Muscle layer of colon (tissue), 2 donors: ENCODE measurements around the gene GNG7.
"Not testable (repeated sequence)": the region's sequence is repeated elsewhere in the genome, so short reads cannot be mapped to it uniquely, and the experiment has no call there.

Experiments
- H3K27ac ChIP-seq: one replicate; pipeline ENCODE4 v1.7.0; 2013; ENCODE audit warnings: low read depth, mild to moderate bottlenecking, low read length, moderate library complexity
- H3K27me3 ChIP-seq, 2 donors: one replicate each; pipeline ENCODE4 v1.7.0; 2013; ENCODE audit warnings: low read length in 2 of 2, mild to moderate bottlenecking in 2 of 2; ENCODE audit not compliant: insufficient read depth in 2 of 2, control insufficient read depth in 1 of 2
- H3K36me3 ChIP-seq: one replicate; pipeline ENCODE4 v1.7.0; 2013; ENCODE audit warnings: mild to moderate bottlenecking, low read length; ENCODE audit not compliant: insufficient read depth
- H3K4me1 ChIP-seq: one replicate; pipeline ENCODE4 v1.7.0; 2013; ENCODE audit warnings: mild to moderate bottlenecking, low read length; ENCODE audit not compliant: insufficient read depth
- H3K4me3 ChIP-seq, 2 donors: one replicate each; pipeline ENCODE4 v1.7.0; 2013; ENCODE audit warnings: low read length in 2 of 2, low read depth in 1 of 2, mild to moderate bottlenecking in 1 of 2, moderate library complexity in 1 of 2
- H3K9ac ChIP-seq: one replicate; pipeline ENCODE4 v1.7.0; 2013; ENCODE audit warnings: low read length
- H3K9me3 ChIP-seq: one replicate; pipeline ENCODE4 v1.7.0; 2013; ENCODE audit warnings: mild to moderate bottlenecking, low read length
- donor health status: abdominal sarcoma.
- donor health status: Adenocarcinoma of cecum.

The GNG7 gene

DNA sequence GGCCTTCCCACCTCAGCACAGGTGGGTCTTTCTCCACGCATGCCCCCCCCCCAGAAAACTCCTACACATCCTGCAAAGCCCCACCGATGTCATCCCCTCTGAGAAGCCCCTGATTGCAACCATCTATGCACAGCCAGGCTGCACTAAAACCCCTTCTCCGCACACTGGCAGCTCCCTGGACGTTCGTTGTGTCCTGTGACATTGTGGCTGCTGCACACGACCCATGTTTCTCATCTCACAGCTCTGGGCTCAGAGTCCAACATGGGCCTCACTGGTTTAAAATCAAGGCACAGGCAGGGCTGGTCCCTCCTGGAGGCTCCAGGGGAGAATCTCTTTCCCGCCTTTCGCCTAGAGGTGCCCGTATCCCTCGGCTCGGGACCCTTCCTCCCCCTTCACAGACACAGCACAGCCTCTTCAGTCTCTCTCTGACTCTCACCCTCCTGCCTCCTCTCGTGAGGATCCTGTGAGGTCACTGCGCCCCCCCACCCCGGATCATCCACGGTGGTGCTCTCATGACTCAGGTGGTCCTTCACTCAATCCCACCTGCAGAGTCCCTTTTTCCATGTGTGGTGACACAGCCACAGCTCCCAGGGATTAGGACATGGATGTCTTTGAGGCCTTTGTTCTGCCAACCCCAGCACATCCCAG lies 155.3 kb downstream of the GNG7 start:
- H3K4me1 ChIP-seq = peaks cover 38% of the 10 kb centered on the region
- no peak overlapping the region for H3K4me3 ChIP-seq
- H3K27me3 ChIP-seq = no peaks in the 10 kb centered on the region
- H3K9ac ChIP-seq = no peak overlapping the region
- H3K9me3 ChIP-seq = no peaks in the 10 kb centered on the region
- H3K27ac ChIP-seq = no peak overlapping the region
- no peaks in the 10 kb centered on the region for H3K36me3 ChIP-seq

DNA sequence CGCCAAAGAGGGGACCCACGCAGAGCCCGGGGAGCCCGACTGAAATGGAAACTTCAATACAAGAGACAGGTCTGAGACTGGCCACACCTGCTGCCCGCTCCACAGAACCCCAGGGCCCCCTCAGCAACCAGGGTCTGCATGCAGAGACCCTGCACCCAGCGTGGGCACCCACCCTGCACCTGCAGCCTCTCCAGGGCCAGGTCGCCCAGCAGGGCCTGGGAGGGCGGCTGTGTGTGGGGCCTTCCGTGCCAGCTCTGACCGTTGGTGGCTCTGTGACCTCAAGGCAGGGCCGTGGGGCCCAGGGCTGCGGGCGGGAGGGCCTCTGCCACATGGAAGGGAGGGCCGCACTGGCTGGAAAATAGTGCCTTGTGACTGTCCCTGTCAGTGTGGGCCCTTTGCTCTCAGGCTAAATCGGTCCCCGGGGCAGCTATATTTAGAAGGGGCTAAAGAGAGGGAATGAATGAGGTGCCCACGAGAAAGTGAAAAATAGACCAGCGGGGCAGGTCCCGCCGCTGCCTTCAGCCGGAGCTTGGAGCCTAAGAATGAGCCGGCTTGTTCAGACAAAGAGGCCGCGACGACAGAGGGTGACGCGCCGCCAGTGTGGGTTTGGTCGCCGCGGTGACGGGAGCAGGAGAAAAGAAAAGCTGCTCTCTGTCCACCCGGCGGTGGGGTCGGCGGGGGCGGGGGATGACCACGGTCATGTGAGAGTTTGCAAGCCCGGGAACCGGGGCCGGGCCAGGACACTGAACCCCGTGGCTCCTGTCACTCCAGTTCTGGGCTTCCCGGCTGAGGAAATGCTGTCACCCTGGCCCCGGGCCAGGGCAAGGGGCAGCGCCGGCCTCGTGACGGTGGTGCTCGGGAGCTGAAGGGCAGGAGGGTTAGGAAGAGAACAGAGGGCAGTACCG lies 156.1 kb downstream of the GNG7 start:
- Histone ChIP-seq H3K9me3 (no peaks in the 10 kb centered on the region), H3K4me1 (peaks cover 45% of the 10 kb centered on the region), H3K4me3 (no peak overlapping the region), H3K27me3 (no peaks in the 10 kb centered on the region), H3K27ac (peak overlapping the region; percentile 21), H3K9ac (no peak overlapping the region), H3K36me3 (no peaks in the 10 kb centered on the region)

DNA sequence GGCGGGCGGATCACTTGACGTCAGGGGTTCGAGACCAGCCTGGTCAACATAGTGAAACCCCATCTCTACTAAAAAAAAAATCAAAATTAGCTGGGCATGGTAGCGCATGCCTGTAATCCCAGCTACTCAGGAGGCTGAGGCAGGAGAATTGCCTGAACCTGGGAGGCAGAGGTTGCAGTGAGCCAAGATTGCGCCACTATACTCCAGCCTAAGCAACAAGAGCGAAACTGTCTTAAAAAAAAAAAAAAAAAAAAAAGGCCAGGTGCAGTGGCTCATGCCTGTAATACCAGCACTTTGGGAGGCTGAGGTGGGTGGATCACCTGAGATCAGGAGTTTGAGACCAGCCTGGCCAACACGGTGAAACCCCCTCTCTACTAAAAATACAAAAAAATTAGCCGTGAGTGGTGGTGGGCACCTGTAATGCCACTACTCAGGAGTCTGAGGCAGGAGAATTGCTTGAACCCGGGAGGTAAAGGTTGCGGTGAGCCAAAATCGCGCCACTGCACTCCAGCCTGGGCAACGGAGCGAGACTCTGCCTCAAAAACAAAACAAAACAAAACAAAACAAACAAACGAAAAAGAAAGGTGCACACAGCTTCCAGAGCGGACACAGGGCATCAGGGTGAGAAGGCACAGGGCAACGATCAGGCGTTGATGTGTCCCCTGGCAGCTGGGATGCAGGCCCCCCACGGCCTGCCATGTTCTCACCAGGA lies 156.9 kb downstream of the GNG7 start:
- H3K4me3 ChIP-seq, H3K9me3 ChIP-seq, H3K9ac ChIP-seq, H3K27me3 ChIP-seq, H3K36me3 ChIP-seq: not testable (repeated sequence)
- peaks cover 53% of the 10 kb centered on the region for H3K4me1 ChIP-seq
- H3K27ac ChIP-seq = peak overlapping the region; percentile 95

DNA sequence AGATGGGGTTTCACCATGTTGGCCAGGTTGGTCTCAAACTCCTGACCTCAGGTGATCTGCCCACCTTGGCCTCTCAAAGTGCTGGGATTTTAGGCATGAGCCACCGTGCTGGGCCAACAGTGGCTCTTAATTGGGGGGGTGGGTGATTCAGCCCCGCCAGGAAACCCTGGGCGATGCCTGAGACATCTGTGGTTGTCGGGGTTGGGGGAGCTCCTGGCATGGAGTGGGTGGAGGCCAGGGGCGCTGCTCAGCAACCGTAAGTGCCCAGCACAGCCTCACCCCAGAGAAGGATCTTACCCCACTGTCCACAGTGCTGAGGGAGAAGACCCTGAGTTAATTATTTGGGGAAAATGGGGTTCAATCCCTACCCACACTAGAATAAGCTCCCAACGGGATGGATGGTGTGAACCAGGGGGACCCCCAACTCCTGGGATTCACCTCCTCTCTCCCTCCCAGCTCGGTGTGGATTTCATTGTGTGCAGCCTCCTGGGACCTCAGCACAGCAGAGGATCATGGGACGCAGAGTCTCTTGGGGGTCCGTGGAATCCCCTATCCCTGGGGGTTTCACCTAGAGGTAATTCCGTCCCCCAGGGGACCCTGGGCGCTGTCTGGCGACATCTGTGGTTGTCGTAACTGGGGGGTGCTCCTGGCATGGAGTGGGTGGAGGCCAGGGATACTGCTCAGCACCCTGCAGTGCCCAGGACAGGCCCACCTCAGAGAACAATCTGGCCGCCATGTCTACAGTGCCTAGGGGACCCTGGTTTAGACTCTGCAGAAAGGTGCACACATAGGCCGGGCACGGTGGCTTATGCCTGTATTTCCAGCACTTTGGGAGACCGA lies 157.7 kb downstream of the GNG7 start:
- H3K27me3 ChIP-seq = no peaks in the 10 kb centered on the region
- H3K27ac ChIP-seq = peak overlapping the region; percentile 95
- no peak overlapping the region for H3K4me3 ChIP-seq
- no peaks in the 10 kb centered on the region for H3K9me3 ChIP-seq
- H3K4me1 ChIP-seq = peaks cover 58% of the 10 kb centered on the region
- H3K36me3 ChIP-seq = no peaks in the 10 kb centered on the region
- H3K9ac ChIP-seq = no peak overlapping the region

DNA sequence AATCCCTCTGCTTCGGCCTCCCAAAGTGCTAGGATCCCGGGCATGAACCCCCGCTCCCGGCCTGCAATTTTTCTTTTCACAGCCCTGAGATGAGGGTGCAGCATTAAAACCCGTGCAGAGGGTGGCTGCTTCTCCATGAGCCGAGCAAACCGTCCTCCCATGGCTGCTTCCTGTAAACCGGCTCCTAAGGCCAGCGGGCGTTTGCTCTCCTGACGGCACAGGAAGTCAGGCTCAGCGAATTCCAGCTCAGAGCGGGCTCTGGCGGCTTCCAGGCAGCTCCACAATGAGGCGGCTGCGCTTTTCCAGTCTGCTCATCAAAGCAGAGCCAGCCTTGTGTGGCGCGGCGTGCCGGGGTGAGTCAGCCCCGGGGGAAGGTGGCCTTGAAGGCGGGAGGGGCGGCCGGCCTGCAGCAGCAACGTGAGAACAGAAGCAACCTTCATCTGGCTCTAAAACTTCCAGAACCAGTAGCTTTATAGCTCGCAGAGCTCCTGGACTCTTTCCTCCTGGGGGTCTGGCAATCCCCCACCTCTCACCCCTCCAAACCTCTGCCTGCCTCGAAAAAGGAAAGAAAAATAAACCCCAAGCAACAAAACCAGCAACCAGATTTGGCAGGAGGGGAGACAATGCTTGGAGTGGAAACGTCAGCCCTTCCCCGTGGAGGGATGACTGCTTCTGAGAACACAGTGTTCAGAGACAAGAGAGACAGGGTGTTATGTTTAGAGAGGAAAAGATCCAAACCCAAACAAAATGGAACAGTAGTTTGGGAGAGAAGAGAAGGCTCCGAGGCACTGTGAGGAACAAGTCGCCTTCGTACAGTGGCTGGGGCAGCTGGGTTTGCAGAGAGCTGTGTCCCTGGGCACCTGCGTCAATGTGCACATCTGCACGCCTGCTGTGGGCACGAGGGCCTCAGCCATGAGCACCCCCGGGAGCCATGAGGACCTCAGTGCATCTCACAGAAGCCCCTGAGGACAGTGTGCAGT lies 158.7 kb downstream of the GNG7 start:
- H3K9ac ChIP-seq = peak overlapping the region; percentile 28
- H3K36me3 ChIP-seq = no peaks in the 10 kb centered on the region
- peaks cover 48% of the 10 kb centered on the region for H3K4me1 ChIP-seq

DNA sequence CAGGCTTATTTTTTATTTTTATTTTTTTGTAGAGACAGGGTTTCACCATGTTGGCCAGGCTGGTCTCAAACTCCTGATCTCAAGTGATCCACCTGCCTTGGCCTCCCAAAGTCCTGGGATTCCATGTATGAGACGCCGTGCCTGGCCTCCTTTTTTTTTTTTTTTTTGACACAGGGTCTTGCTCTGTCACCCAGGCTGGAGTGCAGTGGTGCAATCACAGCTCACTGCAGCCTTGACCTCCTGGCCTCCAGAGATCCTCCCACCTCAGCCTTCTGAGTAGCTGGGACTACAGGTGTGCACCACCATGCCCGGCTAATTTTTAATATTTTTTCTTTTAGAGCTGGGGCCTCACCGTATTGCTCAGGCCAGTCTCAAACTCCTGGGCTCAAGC lies 159.4 kb downstream of the GNG7 start:
- peak overlapping the region; percentile 95 for H3K27ac ChIP-seq
- H3K9ac ChIP-seq, H3K27me3 ChIP-seq, H3K36me3 ChIP-seq, H3K9me3 ChIP-seq: not testable (repeated sequence)
- peaks cover 47% of the 10 kb centered on the region for H3K4me1 ChIP-seq
- peak overlapping the region in 1 of 2 donors; percentile 16 for H3K4me3 ChIP-seq

More for the DNA sequence above, 158.7 kb downstream of the GNG7 start:
- H3K9me3 ChIP-seq = no peaks in the 10 kb centered on the region
- H3K4me3 ChIP-seq = peak overlapping the region in 1 of 2 donors; percentile 38
- H3K27ac ChIP-seq = peak overlapping the region; percentile 95
- no peaks in the 10 kb centered on the region for H3K27me3 ChIP-seq

DNA sequence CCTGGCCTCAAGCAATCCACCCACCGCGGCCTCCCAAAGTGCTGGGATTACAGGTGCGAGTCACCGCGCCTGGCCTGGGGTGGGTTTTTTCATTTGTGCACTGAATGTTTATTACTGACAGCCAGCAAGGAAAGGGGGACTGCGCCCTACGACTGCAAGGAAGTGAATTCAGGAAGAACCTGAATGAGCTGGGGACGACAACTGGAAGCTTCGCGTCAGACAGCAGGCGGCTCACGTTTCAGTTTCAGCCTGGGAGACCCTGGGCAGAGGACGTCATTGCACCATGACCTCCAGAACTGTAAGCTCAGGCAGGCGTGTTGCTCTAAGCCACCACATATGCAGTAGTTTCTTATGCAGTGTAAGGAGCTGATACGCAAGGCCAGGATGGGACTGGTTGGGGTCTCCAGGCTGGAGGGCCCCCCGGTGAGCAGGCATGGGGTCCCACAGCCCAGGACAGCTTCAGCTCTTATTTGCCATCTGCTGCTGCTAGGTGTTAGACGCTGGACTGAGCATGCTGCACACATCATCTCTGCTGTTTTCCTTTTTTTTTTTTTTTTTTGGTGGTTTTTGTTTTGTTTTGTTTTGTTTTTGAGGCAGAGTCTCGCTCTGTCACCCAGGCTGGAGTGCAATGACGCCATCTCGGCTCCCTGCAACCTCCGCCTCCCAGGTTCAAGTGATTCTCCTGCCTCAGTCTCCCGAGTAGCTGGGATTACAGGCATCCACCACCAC lies 160.0 kb downstream of the GNG7 start:
- H3K9me3 ChIP-seq = no peaks in the 10 kb centered on the region
- H3K27ac ChIP-seq = peak overlapping the region; percentile 95
- no peak overlapping the region for H3K9ac ChIP-seq
- peaks cover 47% of the 10 kb centered on the region for H3K4me1 ChIP-seq
- no peaks in the 10 kb centered on the region for H3K36me3 ChIP-seq
- no peak overlapping the region for H3K4me3 ChIP-seq
- H3K27me3 ChIP-seq = no peaks in the 10 kb centered on the region

DNA sequence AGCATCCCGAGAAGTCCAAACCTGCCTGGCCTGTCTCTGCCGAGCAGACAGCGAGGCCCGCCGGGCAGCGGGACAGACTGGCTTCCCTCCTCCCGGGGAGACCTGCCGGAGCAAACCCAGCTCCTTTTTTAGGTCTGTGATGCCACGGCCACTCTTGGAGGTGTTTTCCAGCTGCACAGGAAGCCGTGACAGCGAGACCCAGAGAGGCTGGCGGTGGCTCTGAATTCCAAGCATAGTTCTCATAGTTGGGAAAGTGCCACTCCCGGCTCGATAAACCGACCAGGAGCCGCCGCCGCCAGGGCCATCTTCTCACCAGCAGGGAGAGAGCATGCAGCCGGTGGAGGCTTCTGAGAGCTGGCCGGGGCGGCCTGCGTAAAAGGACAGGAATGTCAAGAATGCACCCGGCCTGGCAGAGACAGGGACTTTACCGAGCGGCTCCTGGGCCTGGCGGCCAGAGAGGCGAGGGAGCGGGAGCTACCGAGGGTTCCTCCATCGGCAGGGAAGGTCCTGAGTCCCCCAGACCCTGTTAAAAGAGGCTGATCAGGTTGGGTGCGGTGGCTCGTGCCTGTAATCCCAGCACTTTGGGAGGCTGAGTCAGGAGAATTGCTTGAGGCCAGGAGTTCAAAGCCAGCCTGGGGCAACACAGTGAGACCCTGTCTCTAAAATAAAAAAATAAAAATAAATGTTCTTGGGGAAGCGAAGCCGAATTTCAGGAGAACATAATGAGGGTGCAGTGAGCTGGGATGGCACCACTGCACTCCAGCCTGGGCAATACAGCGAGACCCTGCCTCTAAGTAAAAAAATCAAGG lies 161.6 kb downstream of the GNG7 start:
- H3K9ac ChIP-seq = peak overlapping the region; percentile 44
- peaks cover 47% of the 10 kb centered on the region for H3K4me1 ChIP-seq
- no peaks in the 10 kb centered on the region for H3K36me3 ChIP-seq
- no peaks in the 10 kb centered on the region for H3K9me3 ChIP-seq
- no peaks in the 10 kb centered on the region for H3K27me3 ChIP-seq
- peak overlapping the region; percentile 16 to 55 for H3K4me3 ChIP-seq
- peak overlapping the region; percentile 95 for H3K27ac ChIP-seq

DNA sequence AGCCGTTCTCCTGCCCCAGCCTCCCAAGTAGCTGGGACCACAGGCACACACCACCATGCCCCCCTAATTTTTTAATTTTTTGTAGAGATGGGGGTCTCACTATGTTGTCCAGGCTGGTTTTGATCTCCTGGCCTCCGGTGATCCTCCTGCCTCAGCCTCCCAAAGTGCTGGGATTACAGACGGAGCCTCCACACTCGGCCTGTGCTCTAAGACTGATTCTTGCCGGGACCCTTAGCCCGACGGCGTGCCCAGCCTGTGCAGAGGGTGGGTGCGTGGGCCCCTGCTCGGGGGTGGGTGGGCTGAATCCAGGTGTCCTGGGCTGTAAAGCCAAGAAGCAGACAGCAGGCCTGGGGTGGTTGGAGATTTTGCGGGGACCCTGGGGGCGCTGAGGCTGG lies 162.2 kb downstream of the GNG7 start:
- Histone ChIP-seq H3K4me1 (peaks cover 47% of the 10 kb centered on the region), H3K9me3 (no peaks in the 10 kb centered on the region), H3K9ac (peak overlapping the region; percentile 44), H3K27me3 (no peaks in the 10 kb centered on the region), H3K27ac (peak overlapping the region; percentile 95), H3K36me3 (no peaks in the 10 kb centered on the region), H3K4me3 (peak overlapping the region; percentile 16 to 55)
